Bronchial epithelial cell (primary cell): ENCODE results near the gene SERPINB2. TPM values are rescaled to one million over a fixed set of nuclear protein-coding genes. Genes with fewer than 3 reads are reported as not detected.

Source experiments
- DNase-seq: peaks from one replicate; pipeline ENCODE4 v3.0.0-alpha.2; 2010; ENCODE audit warnings: low read depth
- FAIRE-seq: peaks from 2 replicates; lab custom pipeline; 2011; peaks lifted over from hg19 to GRCh38; lab: Jason Lieb, UNC
- H3K27me3 ChIP-seq: 2 replicates; pipeline ENCODE4 v1.5.1; 2011; ENCODE audit warnings: low read length; ENCODE audit not compliant: control insufficient read depth, insufficient read depth
- H3K36me3 ChIP-seq: 2 replicates; pipeline ENCODE4 v1.5.1; 2011; ENCODE audit warnings: low read length; ENCODE audit not compliant: control insufficient read depth, insufficient read depth
- H3K4me3 ChIP-seq: 2 replicates; pipeline ENCODE4 v1.5.1; 2011; ENCODE audit warnings: mild to moderate bottlenecking, low read depth, low read length, control low read depth
- CTCF ChIP-seq: IDR thresholded peaks from 2 replicates; pipeline ENCODE4 v1.5.1; 2011; ENCODE audit warnings: mild to moderate bottlenecking, moderate library complexity, low read length, control low read depth, inconsistent platforms; ENCODE audit not compliant: insufficient read depth, severe bottlenecking
- total RNA-seq: library from RNA; depleted of rRNA; stranded (reverse); fragments of >200 nt; gene quantifications from 2 replicates; pipeline ENCODE4 v1.2.1, GENCODE V29; 2014

SERPINB2 gene
- total RNA-seq, 1 donor from 2014 or later, result 50.5 TPM

- DNase-seq (peak; percentile 50), FAIRE-seq (no peak)
- Histone ChIP-seq H3K4me3 (no peak within 1 kb of the TSS), H3K36me3 (peaks cover 2% of the 10 kb centered on the region), H3K27me3 (no peaks in the 10 kb centered on the region)
- TF ChIP-seq CTCF, result no peak
Observed at GRCh38 chr18:63907664-63908063, 20.2 kb downstream of the SERPINB2 start, which contains the start of gene SERPINB10. Gene SERPINB10 (plus strand): TSS chr18:63907958. CDS start chr18:63915511, 7,553 bp downstream.

GRCh38 chr18:63908858-63909257, 21.4 kb downstream of the SERPINB2 start:
- Histone ChIP-seq H3K36me3 (no peaks in the 10 kb centered on the region), H3K4me3 (no peak overlapping the region), H3K27me3 (no peaks in the 10 kb centered on the region)
- FAIRE-seq, result no peak
- no peak for TF ChIP-seq CTCF
- DNase-seq, result no peak

- FAIRE-seq, result no peak
Observed at GRCh38 chr18:63909870-63910269, 22.4 kb downstream of the SERPINB2 start.

GRCh38 chr18:63917817-63918216, 30.3 kb downstream of the SERPINB2 start:
- TF ChIP-seq CTCF, result no peak
- Histone ChIP-seq H3K4me3 (no peak overlapping the region), H3K27me3 (no peaks in the 10 kb centered on the region), H3K36me3 (no peaks in the 10 kb centered on the region)
- FAIRE-seq (no peak), DNase-seq (no peak)

More at GRCh38 chr18:63909870-63910269, 22.4 kb downstream of the SERPINB2 start:
- peak; percentile 93 for DNase-seq
- H3K4me3 ChIP-seq, result no peak overlapping the region
- H3K27me3 ChIP-seq, result no peaks in the 10 kb centered on the region
- H3K36me3 ChIP-seq, result no peaks in the 10 kb centered on the region
- no peak for TF ChIP-seq CTCF

- no peak for FAIRE-seq
- no peak overlapping the region for H3K4me3 ChIP-seq
- DNase-seq, result no peak
- no peaks in the 10 kb centered on the region for H3K27me3 ChIP-seq
- TF ChIP-seq CTCF, result no peak
- H3K36me3 ChIP-seq, result no peaks in the 10 kb centered on the region
Observed at GRCh38 chr18:63922049-63922448, 34.5 kb downstream of the SERPINB2 start.

GRCh38 chr18:63924551-63924950, 37.0 kb downstream of the SERPINB2 start:
- no peak for TF ChIP-seq CTCF
- Histone ChIP-seq H3K4me3 (no peak overlapping the region), H3K36me3 (no peaks in the 10 kb centered on the region), H3K27me3 (no peaks in the 10 kb centered on the region)
- DNase-seq (no peak), FAIRE-seq (no peak)
